ENCODE data around the gene CBX8. TPM values are rescaled to one million over a fixed set of nuclear protein-coding genes. Genes with fewer than 3 reads are reported as not detected.

CBX8 gene
- total and polyA plus RNA-seq, 2 experiments from 2014 or later = 6.5 to 8.6 TPM

- H3K9me2 ChIP-seq (replicated peaks; ENCODE audit: insufficient read depth) = no peaks in the 10 kb centered on the region
- H3K4me2 ChIP-seq = peak overlapping the region; percentile 84
- TF ChIP-seq EZH2 (IDR thresholded peaks at IDR 0.05; ENCODE audit: borderline replicate concordance) (no peak), EZH2phosphoT487 (IDR thresholded peaks at IDR 0.05; ENCODE audit: low read depth, severe bottlenecking, unreplicated experiment) (no peak)
- under 1% methylated on average over 33 of the region's 79 CpGs for WGBS (ENCODE audit: low lambda C conversion rate, missing lambda C conversion rate)
- H3K79me2 ChIP-seq = no peaks in the 10 kb centered on the region
- H3K4me3 ChIP-seq = no peak overlapping the region
- H3K27me3 ChIP-seq = peaks cover 84% of the 10 kb centered on the region
- H3K4me1 ChIP-seq (ENCODE audit: insufficient read depth) = peaks cover 40% of the 10 kb centered on the region
- peak; percentile 92 for DNase-seq (ENCODE audit: low spot score)
- H2AFZ ChIP-seq = no peak overlapping the region
- no peaks in the 10 kb centered on the region for H3K36me3 ChIP-seq (replicated peaks; ENCODE audit: insufficient read depth, low read depth)
- H3K27ac ChIP-seq = no peak overlapping the region
- no peaks in the 10 kb centered on the region for H3K9me3 ChIP-seq (ENCODE audit: low read depth)
- H4K20me1 ChIP-seq (ENCODE audit: insufficient read depth, poor library complexity, severe bottlenecking) = no peaks in the 10 kb centered on the region
Observed at GRCh38 chr17:79810130-79811010, 13.5 kb upstream of the CBX8 start.

DNA sequence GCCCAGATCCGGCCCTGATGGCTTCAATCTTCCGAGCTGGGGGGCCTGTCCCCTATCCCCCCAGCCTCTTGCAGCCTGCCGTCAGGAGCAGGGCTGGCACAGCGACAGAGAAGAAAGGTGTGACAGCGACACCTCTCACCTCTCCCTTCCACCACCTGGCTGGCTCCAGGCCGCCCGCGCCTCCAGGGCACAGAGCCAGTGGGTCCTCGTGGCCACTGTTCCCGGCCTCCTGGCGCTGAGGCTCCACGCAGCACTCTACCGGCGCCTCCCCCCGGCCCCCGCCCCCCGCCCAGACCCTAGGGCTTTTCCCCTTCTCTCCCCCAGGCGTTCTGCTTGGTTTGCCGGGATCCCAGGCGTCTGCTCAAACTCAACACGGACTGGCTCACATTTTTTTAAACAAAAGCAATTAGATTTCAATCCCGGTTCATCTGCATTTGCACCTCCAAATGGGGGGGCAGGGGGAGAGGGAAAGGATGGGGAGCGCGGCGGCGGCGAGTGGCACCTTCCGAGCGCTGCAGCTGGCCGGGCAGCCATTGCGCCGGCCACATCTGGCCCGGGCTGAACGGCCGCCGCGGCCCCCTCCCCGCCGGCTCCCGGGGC is 12.8 kb upstream of the CBX8 start:
- Histone ChIP-seq H3K79me2 (no peaks in the 10 kb centered on the region), H3K4me3 (no peak overlapping the region), H3K4me1 (ENCODE audit: insufficient read depth) (peaks cover 32% of the 10 kb centered on the region), H4K20me1 (ENCODE audit: insufficient read depth, poor library complexity, severe bottlenecking) (no peaks in the 10 kb centered on the region), H3K36me3 (replicated peaks; ENCODE audit: insufficient read depth, low read depth) (no peaks in the 10 kb centered on the region), H2AFZ (no peak overlapping the region), H3K27me3 (peaks cover 85% of the 10 kb centered on the region), H3K9me3 (ENCODE audit: low read depth) (no peaks in the 10 kb centered on the region), H3K9me2 (replicated peaks; ENCODE audit: insufficient read depth) (no peaks in the 10 kb centered on the region), H3K27ac (no peak overlapping the region), H3K4me2 (peak overlapping the region; percentile 75)
- TF ChIP-seq EZH2 (IDR thresholded peaks at IDR 0.05; ENCODE audit: borderline replicate concordance) (no peak), EZH2phosphoT487 (IDR thresholded peaks at IDR 0.05; ENCODE audit: low read depth, severe bottlenecking, unreplicated experiment) (no peak)
- TF ChIP-seq, protein P1, sequence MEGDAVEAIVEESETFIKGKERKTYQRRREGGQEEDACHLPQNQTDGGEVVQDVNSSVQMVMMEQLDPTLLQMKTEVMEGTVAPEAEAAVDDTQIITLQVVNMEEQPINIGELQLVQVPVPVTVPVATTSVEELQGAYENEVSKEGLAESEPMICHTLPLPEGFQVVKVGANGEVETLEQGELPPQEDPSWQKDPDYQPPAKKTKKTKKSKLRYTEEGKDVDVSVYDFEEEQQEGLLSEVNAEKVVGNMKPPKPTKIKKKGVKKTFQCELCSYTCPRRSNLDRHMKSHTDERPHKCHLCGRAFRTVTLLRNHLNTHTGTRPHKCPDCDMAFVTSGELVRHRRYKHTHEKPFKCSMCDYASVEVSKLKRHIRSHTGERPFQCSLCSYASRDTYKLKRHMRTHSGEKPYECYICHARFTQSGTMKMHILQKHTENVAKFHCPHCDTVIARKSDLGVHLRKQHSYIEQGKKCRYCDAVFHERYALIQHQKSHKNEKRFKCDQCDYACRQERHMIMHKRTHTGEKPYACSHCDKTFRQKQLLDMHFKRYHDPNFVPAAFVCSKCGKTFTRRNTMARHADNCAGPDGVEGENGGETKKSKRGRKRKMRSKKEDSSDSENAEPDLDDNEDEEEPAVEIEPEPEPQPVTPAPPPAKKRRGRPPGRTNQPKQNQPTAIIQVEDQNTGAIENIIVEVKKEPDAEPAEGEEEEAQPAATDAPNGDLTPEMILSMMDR (IDR thresholded peaks at IDR 0.05; ENCODE audit: poor library complexity) = peak; percentile 2
- DNase-seq (ENCODE audit: low spot score) = no peak
- WGBS (ENCODE audit: low lambda C conversion rate, missing lambda C conversion rate) = 1% methylated on average over 30 of the region's 40 CpGs

DNA sequence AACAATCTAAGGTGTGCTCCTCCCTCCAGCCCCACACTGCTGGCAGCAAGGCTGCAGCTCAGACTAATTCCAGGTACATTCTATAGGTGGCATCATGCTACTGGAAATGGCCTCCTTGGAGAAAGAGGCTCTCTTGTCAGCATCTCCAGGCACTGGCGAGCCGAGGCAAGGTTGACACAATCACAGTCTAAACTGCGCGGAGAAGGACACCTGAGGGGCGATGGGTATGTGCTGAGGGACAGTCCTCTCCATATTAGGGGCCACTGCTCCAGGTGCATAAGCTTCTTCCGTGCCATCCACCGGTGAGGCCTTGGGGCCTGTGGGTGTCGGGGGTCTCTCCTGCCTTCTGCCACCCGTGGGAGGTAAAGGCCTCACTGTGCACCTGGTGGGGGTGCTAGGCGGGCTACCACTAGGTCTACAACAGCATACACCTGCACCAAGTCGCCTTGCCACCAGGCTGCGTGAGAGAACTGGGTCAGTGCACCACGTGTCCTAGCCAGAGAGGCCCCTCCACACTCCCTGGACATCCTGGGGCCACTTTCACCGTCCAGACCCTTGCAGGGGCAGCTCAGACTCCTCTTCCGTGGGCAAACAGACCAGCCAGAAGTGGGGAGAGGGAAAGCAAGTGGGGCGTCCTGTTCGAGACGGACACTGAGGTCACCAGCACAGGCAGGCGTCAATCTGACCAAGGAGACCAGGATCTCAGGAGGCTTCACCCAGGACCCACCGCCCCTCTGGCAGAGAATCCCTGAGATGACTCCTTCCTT is 12.1 kb upstream of the CBX8 start:
- H3K4me2 ChIP-seq = no peak overlapping the region

More for the DNA sequence above, 12.1 kb upstream of the CBX8 start:
- TF ChIP-seq EZH2phosphoT487 (IDR thresholded peaks at IDR 0.05; ENCODE audit: low read depth, severe bottlenecking, unreplicated experiment) (no peak), EZH2 (IDR thresholded peaks at IDR 0.05; ENCODE audit: borderline replicate concordance) (no peak)
- TF ChIP-seq, protein P1 (IDR thresholded peaks at IDR 0.05; ENCODE audit: poor library complexity) = peak; percentile 54
- Histone ChIP-seq H3K9me3 (ENCODE audit: low read depth) (no peaks in the 10 kb centered on the region), H2AFZ (no peak overlapping the region), H3K27ac (no peak overlapping the region), H3K4me3 (no peak overlapping the region), H3K36me3 (replicated peaks; ENCODE audit: insufficient read depth, low read depth) (no peaks in the 10 kb centered on the region), H4K20me1 (ENCODE audit: insufficient read depth, poor library complexity, severe bottlenecking) (no peaks in the 10 kb centered on the region), H3K79me2 (no peaks in the 10 kb centered on the region), H3K9me2 (replicated peaks; ENCODE audit: insufficient read depth) (no peaks in the 10 kb centered on the region), H3K4me1 (ENCODE audit: insufficient read depth) (peaks cover 28% of the 10 kb centered on the region), H3K27me3 (peaks cover 85% of the 10 kb centered on the region)
- 22% methylated on average over 20 of the region's 20 CpGs for WGBS (ENCODE audit: low lambda C conversion rate, missing lambda C conversion rate)
- peak; percentile 75 for DNase-seq (ENCODE audit: low spot score)
